ENCODE data around the gene TMEM223.

TMEM223 gene

DNA sequence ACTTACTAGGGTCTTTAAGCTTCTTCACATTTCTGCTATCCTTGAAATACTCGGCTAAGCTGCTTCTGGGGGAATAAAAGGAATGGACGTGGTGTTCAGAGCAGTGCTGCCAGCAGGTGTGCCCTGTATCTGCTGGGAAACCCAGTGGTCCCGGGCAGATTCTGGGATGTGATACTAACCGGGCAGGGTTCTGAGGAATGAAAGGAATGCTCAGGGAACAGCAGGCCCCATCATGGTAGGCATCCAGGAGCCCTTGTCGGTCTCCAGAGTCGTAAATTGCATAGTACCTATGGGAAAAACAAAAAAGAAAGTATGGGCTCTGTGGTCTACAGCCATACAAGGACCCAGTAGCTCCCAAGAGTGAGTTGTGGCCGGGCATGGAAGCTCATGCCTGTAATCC is 4.5 kb upstream of the TMEM223 start:
- TF ChIP-seq, protein P1, sequence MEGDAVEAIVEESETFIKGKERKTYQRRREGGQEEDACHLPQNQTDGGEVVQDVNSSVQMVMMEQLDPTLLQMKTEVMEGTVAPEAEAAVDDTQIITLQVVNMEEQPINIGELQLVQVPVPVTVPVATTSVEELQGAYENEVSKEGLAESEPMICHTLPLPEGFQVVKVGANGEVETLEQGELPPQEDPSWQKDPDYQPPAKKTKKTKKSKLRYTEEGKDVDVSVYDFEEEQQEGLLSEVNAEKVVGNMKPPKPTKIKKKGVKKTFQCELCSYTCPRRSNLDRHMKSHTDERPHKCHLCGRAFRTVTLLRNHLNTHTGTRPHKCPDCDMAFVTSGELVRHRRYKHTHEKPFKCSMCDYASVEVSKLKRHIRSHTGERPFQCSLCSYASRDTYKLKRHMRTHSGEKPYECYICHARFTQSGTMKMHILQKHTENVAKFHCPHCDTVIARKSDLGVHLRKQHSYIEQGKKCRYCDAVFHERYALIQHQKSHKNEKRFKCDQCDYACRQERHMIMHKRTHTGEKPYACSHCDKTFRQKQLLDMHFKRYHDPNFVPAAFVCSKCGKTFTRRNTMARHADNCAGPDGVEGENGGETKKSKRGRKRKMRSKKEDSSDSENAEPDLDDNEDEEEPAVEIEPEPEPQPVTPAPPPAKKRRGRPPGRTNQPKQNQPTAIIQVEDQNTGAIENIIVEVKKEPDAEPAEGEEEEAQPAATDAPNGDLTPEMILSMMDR (IDR thresholded peaks at IDR 0.05): no peak
- Histone ChIP-seq H3K27ac (no peak overlapping the region), H3K4me3 (no peak overlapping the region)
- no peak for DNase-seq (ENCODE audit: low spot score)

DNA sequence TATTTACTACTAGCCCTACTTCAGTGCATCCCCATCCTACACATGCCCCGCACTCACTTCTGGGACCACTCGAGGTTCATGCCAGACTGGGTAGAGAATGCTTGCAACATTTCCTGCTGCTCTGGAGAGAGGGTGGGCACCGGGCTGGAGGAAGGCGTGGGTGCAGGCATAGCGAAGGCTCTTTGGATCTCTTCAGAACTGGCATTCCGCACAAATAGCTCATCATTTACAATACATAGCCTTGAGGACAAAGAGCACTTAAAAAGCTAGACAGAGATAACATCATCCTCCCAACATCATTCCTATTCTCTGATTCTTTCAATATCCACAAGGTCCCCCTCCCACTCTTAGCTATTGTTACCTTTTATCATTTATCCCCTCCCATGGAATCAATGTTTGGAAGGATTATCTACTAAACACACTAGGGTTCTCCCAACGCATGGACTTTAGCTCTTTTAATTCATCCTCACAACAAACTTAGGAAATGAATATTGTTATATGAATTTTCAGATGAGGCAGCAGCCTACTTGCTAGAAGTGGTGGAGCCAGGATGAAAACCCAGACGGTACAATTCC is 2.5 kb upstream of the TMEM223 start:
- H3K4me3 ChIP-seq: no peak overlapping the region
- TF ChIP-seq, protein P1 (IDR thresholded peaks at IDR 0.05): no peak
- no peak overlapping the region for H3K27ac ChIP-seq
- DNase-seq (ENCODE audit: low spot score): no peak

DNA sequence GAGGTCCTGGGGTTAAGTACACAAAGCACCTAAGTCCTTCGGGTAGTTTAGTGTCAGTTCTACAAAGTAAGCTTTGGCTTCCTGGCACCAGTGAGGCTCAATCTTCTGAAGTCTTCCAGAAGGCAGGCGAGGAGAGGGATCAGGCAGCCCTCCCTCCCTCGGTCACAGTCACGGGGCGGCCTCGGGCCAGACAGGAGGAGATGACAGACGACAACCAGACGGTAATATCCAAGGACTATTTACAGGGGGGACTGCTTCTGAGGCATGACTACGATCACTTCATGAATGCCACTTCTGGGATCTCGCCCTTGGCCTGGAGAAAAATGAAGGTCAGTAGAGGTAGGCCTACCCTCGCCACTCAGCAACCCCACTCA is 383 bp upstream of the TMEM223 start:
- TF ChIP-seq, protein P1 (IDR thresholded peaks at IDR 0.05): no peak
- no peak for DNase-seq (ENCODE audit: low spot score)
- H3K4me3 ChIP-seq: peak overlapping the region; percentile 78
- H3K27ac ChIP-seq: peak overlapping the region; percentile 61 to 72

DNA sequence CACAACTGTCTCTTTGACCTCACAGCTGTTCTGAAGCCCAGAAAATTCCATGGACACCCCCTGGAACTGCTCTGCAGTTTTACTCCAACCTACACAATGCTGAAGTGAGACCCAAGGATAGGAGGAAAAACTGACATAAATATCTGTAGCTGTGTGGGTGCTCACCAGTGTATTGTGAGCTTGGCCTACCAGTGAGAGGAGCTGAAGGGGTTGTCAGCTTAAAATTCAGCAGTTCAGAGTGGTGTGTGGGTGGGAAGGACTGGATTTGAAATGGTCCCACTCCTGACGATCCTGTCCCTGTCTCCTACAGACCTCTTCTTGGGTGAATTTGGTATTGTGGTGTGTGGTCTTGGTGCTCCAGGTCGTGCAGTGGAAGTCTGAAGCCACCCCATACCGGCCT is 2.2 kb downstream of the TMEM223 start:
- DNase-seq (ENCODE audit: low spot score): no peak
- TF ChIP-seq, protein P1 (IDR thresholded peaks at IDR 0.05): no peak
- Histone ChIP-seq H3K27ac (no peak overlapping the region), H3K4me3 (no peak overlapping the region)

DNA sequence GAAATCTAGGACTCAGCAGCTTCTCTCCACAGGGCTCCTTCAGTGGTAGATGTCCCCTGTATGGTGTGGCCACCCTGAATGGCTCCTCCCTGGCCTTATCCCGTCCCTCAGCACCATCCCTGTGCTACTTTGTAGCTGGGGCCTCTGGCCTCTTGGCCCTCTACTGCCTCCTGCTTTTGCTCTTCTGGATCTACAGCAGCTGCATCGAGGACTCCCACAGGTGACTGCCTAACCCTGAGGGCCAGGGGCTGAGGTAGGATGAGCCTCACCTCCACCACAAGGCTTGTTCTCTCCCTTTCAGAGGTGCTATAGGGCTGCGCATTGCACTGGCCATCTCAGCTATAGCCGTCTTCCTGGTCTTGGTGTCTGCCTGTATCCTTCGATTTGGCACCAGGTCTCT is 2.8 kb downstream of the TMEM223 start:
- H3K27ac ChIP-seq: no peak overlapping the region
- no peak for DNase-seq (ENCODE audit: low spot score)

DNA sequence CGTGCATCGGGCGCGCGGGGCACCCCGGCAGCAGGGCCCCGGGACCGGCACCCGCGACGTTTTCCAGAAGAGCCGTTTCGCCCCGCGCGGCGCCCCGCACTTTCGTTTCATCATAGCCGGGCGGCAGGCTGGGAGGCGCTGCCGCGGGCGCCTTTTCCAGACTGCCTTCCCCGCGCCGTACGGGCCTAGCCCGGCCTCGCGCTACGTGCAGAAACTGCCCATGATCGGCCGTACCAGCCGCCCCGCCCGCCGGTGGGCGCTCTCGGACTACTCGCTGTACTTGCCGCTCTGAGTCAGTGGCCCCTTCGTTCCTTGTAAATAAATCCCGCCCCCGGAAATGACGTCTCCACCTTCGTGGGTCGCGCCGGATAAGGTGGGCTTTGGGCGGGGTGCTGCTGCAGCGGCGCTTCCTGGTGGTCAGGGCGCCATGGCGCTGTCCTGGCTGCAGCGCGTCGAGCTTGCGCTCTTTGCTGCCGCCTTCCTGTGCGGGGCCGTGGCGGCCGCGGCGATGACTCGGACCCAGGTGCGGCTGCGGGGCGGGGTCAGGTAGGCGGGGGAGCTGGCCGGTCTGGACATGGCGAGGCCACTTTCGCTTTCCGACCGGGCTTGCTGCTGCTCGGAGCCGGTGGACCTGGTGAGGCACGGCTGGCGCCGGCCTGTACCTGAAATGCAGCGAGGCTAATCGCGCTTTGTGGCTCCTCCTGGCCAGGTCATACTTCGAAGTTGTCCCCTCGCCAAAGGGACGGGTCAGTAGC is 4.6 kb downstream of the TMEM223 start, which contains the start of gene TMEM179B:
Gene TMEM179B, plus strand, starts transcription at position 398 of the 755 bp plus-strand sequence. Its CDS starts 30 bp downstream, at position 428.
- Histone ChIP-seq H3K27ac (peak within 1 kb of the TSS; percentile 91 to 99), H3K4me3 (peak within 1 kb of the TSS; percentile 98)
- TF ChIP-seq, protein P1 (IDR thresholded peaks at IDR 0.05): no peak
- DNase-seq (ENCODE audit: low spot score): peak; percentile 98

More for the DNA sequence above, 2.8 kb downstream of the TMEM223 start:
- TF ChIP-seq, protein P1 (IDR thresholded peaks at IDR 0.05): no peak
- H3K4me3 ChIP-seq: no peak overlapping the region
